Skeletal muscle tissue (tissue), 4 donors: ENCODE measurements around the gene SORCS3. TPM values are rescaled to one million over a fixed set of nuclear protein-coding genes. Genes with fewer than 3 reads are reported as not detected.

Experiments
- H3K27ac ChIP-seq: one replicate; pipeline ENCODE4 v1.7.0; 2013; ENCODE audit warnings: mild to moderate bottlenecking, low read depth, low read length, inconsistent platforms
- H3K27me3 ChIP-seq, 3 donors: one replicate each; pipeline ENCODE4 v1.7.0; 2013; ENCODE audit warnings: low read length in 3 of 3; ENCODE audit not compliant: control insufficient read depth in 3 of 3, insufficient read depth in 3 of 3
- H3K36me3 ChIP-seq, 3 donors: one replicate each; pipeline ENCODE4 v1.7.0; 2013; ENCODE audit warnings: low read length in 3 of 3; ENCODE audit not compliant: control insufficient read depth in 3 of 3, insufficient read depth in 3 of 3
- H3K4me1 ChIP-seq, 3 donors: one replicate each; pipeline ENCODE4 v1.7.0; 2013; ENCODE audit warnings: low read length in 3 of 3, mild to moderate bottlenecking in 3 of 3; ENCODE audit not compliant: control insufficient read depth in 3 of 3, insufficient read depth in 3 of 3
- H3K4me3 ChIP-seq, 3 donors: one replicate each; pipeline ENCODE4 v1.7.0; 2013; ENCODE audit warnings: low read length in 3 of 3
- H3K9ac ChIP-seq, 3 donors: one replicate each; pipeline ENCODE4 v1.7.0; 2013; ENCODE audit warnings: low read length in 3 of 3, mild to moderate bottlenecking in 3 of 3, moderate library complexity in 2 of 3, low read depth in 1 of 3
- H3K9me3 ChIP-seq, 3 donors: one replicate each; pipeline ENCODE4 v1.7.0; 2013; ENCODE audit warnings: low read length in 3 of 3; ENCODE audit not compliant: control insufficient read depth in 3 of 3
- total RNA-seq: library from RNA; depleted of rRNA; stranded (reverse); fragments of >200 nt; gene quantifications from one replicate; pipeline ENCODE4 v1.2.3, GENCODE V29; 2014
- donor health status: Osteomylitis.

Gene SORCS3
- total RNA-seq, 1 donor from 2014 or later = 0.52 TPM

DNA sequence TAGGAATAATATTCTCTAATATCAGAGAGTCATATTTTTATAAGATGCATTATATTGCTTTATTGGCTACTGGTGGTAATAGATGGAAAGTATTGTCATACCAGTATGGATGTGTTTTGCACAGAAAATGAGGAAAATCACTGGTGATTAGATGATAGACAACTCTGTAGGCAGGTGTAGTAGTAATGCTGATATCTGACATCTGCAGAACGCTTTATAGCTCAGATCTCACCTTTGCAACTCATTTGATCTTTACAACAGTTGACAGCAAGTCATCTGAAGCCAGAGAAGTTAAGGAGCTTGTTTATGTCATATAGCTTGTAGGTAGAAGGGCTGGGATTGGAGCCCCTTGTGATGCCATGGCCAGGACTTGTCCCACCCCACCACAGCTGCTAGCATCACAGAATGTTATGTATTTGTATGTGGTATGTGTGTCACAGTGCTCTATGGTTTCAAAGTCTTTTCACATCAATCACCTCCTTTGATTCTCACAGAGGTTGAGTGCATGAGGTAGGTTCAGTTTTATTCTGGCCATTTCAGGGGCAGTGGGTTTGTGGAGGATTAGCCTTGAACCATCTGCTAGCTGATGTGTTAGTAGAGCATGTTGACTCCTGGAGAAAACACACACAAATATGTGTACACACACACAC is 140.0 kb downstream of the SORCS3 start:
- H3K27ac ChIP-seq = no peak overlapping the region
- no peaks in the 10 kb centered on the region for H3K27me3 ChIP-seq
- no peaks in the 10 kb centered on the region for H3K36me3 ChIP-seq
- no peaks in the 10 kb centered on the region for H3K4me1 ChIP-seq
- H3K9ac ChIP-seq = no peak overlapping the region
- no peaks in the 10 kb centered on the region for H3K9me3 ChIP-seq
- H3K4me3 ChIP-seq = no peak overlapping the region

- H3K9ac ChIP-seq = no peak overlapping the region
- no peaks in the 10 kb centered on the region for H3K4me1 ChIP-seq
- no peak overlapping the region for H3K27ac ChIP-seq
- H3K9me3 ChIP-seq = no peaks in the 10 kb centered on the region
- H3K36me3 ChIP-seq = no peaks in the 10 kb centered on the region
- peaks cover 0 to 4% (median 0%) of the 10 kb centered on the region in 3 donors for H3K27me3 ChIP-seq
- no peak overlapping the region for H3K4me3 ChIP-seq
Observed at GRCh38 chr10:104784452-104784851, 143.4 kb downstream of the SORCS3 start.

DNA sequence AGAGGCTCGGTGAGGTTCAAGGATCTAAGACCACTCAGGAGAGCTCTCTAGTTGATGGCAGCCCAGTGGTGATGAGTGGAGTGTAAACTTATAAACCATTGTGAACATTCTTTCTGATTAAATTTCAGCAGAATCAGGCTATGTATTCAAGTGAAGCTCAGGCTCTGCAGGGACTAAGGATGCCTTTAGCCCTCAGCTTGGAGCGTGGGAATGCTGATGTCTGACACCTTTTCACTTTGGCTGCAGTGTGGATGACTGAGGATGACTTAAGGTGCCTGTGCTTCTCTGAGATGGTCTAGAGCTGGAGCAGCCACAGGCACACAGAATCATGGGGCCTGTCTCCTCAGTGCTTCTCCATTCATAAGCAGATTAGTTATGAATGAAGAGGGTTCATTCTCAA is 150.4 kb downstream of the SORCS3 start:
- Histone ChIP-seq H3K4me3 (no peak overlapping the region), H3K4me1 (no peaks in the 10 kb centered on the region), H3K36me3 (no peaks in the 10 kb centered on the region), H3K27ac (no peak overlapping the region), H3K9me3 (no peaks in the 10 kb centered on the region), H3K9ac (no peak overlapping the region), H3K27me3 (peaks cover 0 to 4% (median 0%) of the 10 kb centered on the region in 3 donors)

DNA sequence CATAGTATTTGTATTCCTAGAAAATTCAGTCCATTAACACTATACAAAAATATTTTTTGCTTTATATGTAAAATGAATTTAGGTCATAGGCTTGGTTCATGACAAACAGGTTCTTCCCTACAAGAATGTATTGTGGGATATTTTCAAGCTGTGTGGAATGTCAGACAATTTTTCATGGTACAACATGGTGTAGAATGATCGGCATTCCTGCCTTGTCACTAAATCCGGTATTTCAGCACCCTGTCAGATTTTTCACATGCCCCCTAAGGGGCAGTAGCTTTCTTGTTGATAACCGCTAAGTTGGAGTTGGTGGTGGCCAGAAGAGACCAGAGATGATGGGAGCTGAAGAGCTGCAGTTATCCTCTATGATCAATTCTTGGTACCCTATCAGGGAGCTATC is 154.3 kb downstream of the SORCS3 start:
- Histone ChIP-seq H3K9ac (no peak overlapping the region), H3K27ac (no peak overlapping the region), H3K27me3 (no peaks in the 10 kb centered on the region), H3K9me3 (no peaks in the 10 kb centered on the region), H3K4me1 (no peaks in the 10 kb centered on the region), H3K36me3 (no peaks in the 10 kb centered on the region), H3K4me3 (no peak overlapping the region)

GRCh38 chr10:104796823-104797222 is 155.7 kb downstream of the SORCS3 start:
- H3K9me3 ChIP-seq = no peaks in the 10 kb centered on the region
- no peaks in the 10 kb centered on the region for H3K36me3 ChIP-seq
- H3K4me3 ChIP-seq = no peak overlapping the region
- H3K27me3 ChIP-seq = no peaks in the 10 kb centered on the region
- no peaks in the 10 kb centered on the region for H3K4me1 ChIP-seq
- no peak overlapping the region for H3K27ac ChIP-seq
- no peak overlapping the region for H3K9ac ChIP-seq

GRCh38 chr10:104802941-104803340 is 161.9 kb downstream of the SORCS3 start:
- H3K9ac ChIP-seq = no peak overlapping the region

GRCh38 chr10:104804880-104805279 is 163.8 kb downstream of the SORCS3 start:
- Histone ChIP-seq H3K4me3 (no peak overlapping the region), H3K27ac (no peak overlapping the region), H3K4me1 (no peaks in the 10 kb centered on the region), H3K36me3 (no peaks in the 10 kb centered on the region), H3K9ac (no peak overlapping the region), H3K9me3 (no peaks in the 10 kb centered on the region), H3K27me3 (no peaks in the 10 kb centered on the region)

More at GRCh38 chr10:104802941-104803340, 161.9 kb downstream of the SORCS3 start:
- Histone ChIP-seq H3K4me1 (no peaks in the 10 kb centered on the region), H3K36me3 (no peaks in the 10 kb centered on the region), H3K9me3 (no peaks in the 10 kb centered on the region), H3K27ac (no peak overlapping the region), H3K27me3 (no peaks in the 10 kb centered on the region), H3K4me3 (no peak overlapping the region)

GRCh38 chr10:104806801-104807200 is 165.7 kb downstream of the SORCS3 start:
- Histone ChIP-seq H3K4me1 (no peaks in the 10 kb centered on the region), H3K9me3 (no peaks in the 10 kb centered on the region), H3K36me3 (no peaks in the 10 kb centered on the region), H3K27ac (no peak overlapping the region), H3K27me3 (no peaks in the 10 kb centered on the region), H3K4me3 (no peak overlapping the region), H3K9ac (no peak overlapping the region)

- H3K27me3 ChIP-seq = no peaks in the 10 kb centered on the region
- no peaks in the 10 kb centered on the region for H3K36me3 ChIP-seq
- H3K4me3 ChIP-seq = no peak overlapping the region
- no peak overlapping the region for H3K9ac ChIP-seq
- no peaks in the 10 kb centered on the region for H3K9me3 ChIP-seq
- no peaks in the 10 kb centered on the region for H3K4me1 ChIP-seq
- no peak overlapping the region for H3K27ac ChIP-seq
Observed at GRCh38 chr10:104807581-104808310, 166.7 kb downstream of the SORCS3 start.

DNA sequence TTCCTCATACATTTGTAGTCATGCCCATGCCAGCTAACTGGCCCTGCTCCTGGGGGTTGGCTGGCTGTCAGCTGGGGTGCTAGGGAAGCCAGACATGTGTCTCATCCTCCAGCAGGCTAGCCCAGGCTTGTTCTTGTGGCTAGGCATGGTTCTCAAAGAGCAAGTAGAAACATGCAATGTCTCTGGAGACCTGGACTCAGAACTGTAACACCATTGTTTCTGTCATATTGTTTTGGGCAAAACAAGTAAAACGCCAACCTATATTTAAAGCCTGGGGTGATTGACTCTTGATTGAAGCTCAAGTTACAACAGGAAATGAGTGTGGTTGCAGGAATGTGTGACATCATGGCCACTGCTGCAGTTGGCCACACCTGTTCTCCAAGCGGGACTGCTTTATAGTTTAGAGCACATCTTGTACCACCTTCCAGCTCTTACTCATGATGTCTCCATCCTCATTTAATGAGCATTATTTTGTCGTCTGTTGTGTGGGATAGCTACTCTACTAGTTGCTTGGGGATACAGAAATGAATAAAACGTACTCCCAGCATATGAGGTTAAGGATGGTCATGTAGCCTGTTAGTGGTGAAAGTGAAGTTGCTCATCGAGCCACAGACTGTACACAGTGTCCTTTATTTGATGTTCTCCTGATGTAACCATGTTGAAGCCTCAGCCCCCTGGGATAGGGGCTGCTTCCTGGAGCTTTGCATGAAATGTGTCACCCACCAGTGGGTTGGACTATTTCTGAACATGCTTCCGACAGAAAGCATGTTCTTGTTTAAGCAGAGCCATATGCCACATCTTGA is 168.4 kb downstream of the SORCS3 start:
- H3K36me3 ChIP-seq = no peaks in the 10 kb centered on the region
- H3K9ac ChIP-seq = no peak overlapping the region
- no peaks in the 10 kb centered on the region for H3K27me3 ChIP-seq
- H3K27ac ChIP-seq = no peak overlapping the region
- H3K4me1 ChIP-seq = no peaks in the 10 kb centered on the region
- H3K9me3 ChIP-seq = no peaks in the 10 kb centered on the region
- no peak overlapping the region for H3K4me3 ChIP-seq
